Fibroblast of skin of abdomen (primary cell): ENCODE results near the gene AIMP1.
"Not testable (repeated sequence)": the region's sequence is repeated elsewhere in the genome, so short reads cannot be mapped to it uniquely, and the experiment has no call there.

Source experiments
- DNase-seq: peaks from one replicate; pipeline ENCODE4 v3.0.0-alpha.2; 2013

Gene AIMP1

DNA sequence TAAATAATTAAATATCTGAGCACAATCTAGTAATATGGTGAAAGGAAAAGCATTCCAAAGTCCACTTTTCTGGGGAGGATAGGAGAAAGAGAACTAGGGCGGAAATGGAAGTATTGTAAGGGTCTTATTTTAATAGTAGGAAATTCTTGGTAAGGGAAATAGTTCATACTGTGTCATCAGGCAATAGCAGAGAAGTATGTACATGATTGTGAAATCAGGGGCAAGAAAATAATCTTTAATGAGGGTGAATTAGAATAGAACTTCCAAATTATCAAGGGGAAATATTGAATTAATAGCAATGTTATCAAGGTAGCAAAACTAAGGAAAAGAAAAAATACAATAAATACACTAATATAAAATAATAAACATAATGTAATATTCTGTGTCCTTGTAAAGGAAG is 37.4 kb downstream of the AIMP1 start:
- no peak for DNase-seq

DNA sequence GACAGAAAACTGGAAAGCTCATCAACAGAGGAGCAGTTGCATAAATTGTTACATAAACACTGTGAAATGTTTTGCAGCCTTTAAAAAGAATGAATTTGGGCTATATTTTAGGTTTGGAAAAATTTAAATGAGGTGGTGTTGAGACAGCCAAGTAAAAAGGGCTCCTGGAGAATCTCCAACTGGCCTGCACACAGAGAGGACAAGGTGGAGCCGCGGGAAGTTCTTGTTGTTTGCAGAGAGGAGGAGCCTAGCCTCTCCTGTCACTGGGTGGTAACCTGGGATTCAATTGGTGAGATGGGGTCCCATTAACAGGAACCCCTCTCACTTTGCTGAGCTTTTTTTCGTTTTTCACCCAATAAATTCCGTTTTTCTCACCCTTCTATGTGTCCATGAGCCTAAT is 38.8 kb downstream of the AIMP1 start:
- DNase-seq: no peak

DNA sequence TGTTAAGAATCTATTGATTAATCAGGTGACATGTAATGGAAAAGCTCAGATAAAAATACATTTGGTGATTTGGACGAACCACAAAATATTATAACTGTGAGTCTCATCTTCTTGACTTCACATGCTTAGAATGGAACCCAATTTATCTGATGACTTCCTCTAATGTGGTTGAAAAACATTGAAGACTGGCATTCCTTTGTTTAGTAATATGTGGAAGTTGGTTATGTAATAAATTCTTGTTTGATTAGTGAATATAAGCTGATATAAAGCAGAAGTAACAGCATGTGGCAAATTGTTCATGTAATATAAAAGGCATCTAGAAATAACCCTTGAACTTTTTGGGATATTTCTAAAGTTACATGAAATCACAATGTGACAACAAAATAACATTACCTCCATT is 42.5 kb downstream of the AIMP1 start:
- peak; percentile 90 for DNase-seq

DNA sequence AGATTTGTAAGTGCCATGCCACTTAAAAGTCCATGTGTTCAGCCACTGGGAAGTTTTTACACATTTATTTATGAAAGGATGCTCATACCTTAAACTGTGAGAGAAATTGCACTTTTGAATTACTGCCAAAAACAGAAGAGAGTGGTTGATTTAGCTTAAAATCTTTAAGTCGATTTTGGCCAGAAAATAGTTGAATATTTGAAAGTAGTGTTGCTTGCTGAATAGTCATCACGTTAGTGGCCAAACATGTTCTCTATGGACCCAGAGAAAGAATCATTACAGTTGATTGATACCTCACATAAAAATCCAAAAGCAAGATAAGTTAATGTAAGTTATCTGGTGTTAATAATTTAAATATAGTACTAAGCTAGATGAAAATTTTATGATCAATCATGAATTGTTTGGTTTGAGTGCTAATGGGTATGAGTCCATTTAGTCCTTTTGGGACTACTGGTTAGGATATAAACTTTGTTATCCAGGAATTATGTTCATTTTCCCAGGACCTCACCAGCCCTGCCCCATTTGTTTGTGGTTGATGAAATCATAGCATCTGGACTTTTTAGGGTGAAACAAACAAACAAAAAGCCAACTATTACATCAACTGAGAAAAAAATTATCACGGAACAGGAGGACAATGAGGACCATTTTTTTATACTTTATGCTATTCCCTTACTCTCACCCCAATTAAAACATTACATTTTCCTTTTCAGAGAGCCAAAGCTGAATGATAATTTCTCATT is 45.9 kb downstream of the AIMP1 start:
- no peak for DNase-seq

DNA sequence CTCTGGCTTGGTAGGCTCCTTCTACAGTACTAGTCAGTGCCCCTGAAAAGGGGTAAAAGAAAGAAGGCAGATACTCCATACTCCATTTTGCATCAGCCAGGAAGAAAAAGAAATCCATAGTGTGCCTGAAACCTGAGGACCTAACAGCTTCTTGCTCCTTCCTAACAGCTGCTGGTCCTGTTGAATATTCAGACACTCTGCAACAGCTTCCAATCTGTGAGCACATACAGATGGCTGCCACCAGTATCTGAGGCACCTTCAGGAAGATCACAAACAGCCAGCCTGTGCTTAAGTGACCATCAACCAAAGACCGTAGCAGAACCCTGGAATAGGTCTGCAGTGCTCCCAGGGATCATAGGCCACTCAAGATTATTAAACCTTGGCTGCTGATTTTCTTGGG is 47.9 kb downstream of the AIMP1 start:
- DNase-seq: no peak

DNA sequence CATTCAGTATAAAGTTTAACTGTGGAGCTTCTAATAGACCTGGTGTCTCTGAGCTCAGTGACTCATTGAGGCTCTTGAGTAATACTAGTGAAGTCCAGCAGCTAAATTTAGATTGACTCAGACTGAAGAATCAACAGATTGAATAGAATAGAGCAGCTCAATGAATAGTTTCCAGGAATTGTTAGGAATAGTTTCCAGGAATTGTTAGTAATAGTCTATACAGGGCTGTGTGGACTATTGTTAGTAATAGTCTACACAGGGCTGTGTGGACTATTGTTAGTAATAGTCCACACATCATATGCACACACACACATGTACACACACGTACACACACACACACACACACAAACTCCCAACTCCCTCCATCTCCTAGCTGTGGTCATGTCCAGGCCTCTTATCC is 49.3 kb downstream of the AIMP1 start:
- DNase-seq: peak; percentile 92

DNA sequence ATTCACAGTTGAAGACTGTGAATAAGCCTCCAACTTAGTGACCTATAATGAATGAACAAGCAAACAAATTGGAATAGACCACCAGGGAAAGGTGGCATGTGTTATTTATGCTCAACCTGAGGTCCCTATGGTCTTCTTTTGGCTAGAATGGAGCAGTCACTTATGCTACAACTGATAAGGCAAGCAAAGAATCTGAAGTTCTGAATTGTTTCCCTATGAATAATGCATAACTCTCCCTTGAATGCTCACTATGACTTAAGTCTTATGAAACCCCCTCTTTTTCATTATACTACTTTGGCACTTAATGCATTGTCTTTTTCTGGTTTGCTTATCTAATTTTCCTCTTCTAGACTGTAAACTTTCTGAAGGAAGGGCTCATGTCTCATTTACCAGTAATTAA is 49.7 kb downstream of the AIMP1 start:
- DNase-seq: peak; percentile 54

DNA sequence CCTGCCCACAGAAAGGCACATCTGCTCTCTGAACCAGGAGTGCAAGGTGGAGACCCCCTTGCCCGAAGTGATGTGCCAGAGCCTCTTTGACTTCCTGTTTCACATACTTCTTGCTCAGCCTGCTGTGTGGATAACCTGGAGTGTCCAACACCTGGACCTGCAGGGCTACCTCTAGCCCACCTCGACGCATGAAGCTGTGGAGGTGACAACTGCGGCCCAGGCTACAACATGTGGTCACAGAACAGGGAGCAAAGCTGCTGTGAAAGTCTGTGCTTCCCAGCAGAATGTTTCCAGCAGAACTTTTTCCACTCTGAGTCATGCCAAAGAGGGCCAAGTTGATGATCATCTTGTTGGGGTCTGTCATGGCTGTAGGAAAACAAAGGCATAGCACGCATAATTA is 50.7 kb downstream of the AIMP1 start:
- no peak for DNase-seq

DNA sequence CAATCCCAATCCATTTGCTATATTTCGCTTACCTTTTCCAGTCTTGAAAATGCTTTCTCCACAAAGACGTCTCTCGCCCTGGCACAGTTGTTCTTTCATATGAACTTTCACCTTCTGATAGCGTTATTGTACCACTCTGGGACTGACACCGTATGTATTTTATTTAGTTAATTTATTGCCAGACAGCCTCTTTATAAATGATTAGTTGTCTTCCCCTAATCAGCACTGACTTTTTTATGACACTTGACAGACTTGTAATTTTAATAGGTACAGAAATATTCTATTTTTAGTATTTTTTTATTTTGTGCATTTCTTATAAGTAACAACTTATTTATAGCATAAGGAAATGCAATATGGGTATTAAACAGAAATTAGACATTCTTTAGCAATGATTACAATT is 52.3 kb downstream of the AIMP1 start, which contains the start of gene GIMD1:
Gene GIMD1 (minus strand): TSS at position 101 of the 400 bp plus-strand sequence. CDS start 1,343 bp downstream, outside the sequence.
- DNase-seq: no peak

DNA sequence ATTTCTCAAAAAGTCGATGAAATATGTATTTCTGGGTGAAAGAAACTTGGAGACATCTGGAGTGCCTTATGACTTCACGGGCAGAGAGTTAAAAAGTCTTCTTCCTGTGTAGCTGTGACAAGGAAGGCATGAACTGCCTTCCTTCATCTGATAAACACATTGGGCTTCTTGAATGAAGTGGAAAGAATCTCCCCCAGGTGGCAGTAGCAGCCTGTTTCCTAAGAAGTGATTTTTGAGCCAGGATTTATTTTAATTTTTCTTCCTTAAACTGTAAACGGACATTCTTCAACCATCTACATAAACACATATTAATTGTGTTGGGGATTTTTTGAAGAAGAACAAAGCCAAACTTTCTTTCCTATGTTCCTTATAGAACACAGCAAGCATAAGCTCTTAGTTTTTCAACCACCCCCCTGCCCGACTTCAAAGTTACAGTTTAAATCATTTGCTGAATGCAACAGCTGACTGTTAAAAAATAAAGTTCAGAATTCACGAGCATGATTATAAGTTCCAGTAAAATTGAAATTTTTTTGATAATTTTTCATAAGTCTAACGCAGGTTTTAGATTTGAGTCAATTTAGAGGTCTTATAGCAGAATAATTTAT is 53.2 kb downstream of the AIMP1 start:
- DNase-seq: peak; percentile 84

DNA sequence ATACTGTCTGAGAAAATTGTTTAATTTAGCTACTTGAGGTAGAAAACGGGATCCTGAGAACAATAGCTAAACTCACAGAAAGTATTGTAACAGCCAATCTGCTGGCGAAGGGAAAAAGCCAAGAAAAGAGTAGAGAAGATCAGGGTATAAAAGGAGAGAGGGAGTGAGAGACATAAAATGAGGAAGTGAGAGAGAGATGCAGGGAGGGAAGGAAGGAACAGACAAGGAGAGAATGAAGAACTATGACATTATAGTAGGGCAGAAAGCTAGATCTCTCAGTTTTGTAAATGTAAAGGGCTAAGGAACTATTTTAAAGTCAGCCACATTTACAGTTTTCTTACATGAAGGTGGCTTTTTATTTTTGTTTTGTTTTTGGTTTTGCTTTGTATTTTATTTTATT is 53.9 kb downstream of the AIMP1 start:
- no peak for DNase-seq

DNA sequence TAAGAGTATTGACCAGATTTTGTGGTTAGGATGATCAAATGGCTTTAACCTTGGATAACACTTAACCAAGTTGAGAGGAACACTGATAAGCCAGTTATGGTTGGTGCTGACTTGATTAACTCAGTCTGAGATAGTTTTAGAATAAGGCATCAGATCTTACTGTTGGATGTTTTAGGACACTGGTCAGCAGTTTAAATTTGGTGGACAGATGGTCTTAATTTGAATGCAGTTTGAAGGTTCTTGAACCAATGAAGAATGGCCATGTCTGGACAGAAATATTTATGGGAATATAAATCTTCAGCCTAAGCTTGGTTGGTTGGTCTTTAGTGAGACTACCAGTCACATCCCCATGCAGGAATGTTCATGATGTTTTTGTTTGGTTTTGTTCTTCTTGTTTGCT is 54.8 kb downstream of the AIMP1 start:
- peak; percentile 32 for DNase-seq

DNA sequence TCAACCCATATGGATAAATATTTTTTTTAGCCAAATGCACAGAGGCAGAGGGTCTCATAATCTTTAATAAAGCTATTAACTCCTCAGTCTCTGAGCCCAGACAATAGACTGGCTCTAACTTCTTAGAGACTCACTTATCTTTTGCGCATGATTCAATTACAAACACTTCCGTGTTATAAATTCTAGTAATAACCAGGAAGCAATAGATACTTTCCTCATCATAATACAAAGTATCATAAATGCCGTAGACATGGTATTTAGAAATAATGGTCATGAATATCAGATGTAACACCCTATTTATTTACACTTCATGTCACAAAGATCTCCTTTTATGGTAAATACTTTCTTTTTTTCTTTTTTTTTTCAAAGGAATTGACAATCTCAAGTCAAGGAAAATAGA is 56.7 kb downstream of the AIMP1 start:
- DNase-seq: no peak

DNA sequence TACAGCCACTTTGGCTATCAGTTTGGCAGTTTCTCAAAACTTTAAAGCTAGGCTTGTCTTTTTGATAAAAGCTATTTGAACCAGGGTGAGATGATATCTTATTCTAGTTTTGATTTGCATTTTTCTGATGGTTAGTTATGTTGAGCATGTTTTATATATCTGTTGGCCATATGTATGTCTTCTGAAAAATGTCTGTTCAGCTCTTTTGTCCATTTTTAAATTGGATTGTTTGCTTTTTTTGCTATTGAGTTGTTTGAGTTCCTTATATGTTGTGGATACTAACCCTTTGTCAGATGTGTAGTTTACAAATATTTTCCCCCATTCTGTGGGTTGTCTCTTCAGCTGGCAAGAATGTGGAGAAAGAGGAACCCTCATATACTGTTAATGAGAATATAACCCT is 63.8 kb downstream of the AIMP1 start:
- DNase-seq: no peak

DNA sequence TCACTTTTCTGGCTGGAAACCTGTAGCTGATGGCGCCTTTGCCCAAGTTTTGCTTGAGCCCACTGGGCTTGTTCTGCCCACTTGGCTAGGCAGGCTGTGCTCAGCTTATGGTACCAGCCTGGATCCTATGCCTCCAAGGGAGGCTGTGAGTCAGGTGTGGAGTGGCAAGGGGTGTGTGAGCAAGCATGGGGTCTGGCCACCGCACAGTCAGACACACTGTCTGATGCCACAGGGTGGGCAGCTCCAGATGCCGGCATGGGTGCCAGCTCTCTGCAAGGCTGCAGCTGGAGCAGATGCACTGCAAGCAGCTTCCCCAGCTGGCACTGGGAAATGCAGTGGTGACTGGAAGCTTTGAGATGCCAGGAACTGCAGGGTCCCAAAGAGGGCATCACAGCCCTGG is 68.5 kb downstream of the AIMP1 start:
- DNase-seq: no peak

DNA sequence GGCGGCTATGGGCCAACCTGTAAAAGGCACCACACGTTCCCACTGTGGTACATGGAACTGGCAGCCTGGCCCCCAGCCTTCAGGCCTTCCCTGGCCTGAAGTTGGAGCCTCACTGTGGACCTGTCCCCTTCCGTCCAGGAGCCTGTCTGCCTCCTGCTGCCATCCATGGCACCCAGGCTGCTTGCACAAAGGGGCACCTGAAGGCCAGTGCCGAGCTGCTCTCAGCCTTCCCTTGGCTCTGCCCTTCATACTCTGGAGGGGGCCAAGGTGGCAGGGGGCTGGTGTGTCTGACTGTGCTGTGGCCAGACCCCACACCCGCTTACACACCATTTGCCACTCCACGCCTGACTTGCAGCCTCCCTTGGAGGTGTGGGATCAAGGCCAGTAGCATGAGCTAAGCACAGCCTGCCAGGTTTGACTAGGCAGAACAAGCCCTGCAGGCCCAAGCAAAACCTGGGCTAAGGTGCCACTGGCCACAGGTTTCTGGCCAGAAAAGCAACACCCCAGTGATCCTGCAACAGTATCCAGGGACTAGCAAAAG is 69.6 kb downstream of the AIMP1 start:
- DNase-seq: no peak

DNA sequence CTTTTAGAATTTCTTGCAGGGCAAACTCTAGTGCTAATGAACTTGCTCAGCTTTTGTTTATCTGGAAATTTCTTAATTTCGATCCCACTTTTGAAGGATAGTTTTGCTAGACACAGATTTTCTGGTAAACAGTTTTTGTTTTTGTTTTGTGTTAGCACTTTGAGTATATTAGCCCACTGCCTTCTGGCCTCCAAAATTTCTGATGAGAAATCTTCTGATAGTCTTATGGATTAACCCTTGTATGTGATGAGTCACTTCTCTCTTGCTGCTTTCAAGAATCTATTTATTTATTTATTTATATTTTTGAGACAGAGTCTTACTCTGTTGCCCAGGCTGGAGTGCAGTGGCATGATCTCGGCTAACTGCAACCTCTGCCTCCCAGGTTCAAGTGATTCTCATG is 79.2 kb downstream of the AIMP1 start:
- no peak for DNase-seq

DNA sequence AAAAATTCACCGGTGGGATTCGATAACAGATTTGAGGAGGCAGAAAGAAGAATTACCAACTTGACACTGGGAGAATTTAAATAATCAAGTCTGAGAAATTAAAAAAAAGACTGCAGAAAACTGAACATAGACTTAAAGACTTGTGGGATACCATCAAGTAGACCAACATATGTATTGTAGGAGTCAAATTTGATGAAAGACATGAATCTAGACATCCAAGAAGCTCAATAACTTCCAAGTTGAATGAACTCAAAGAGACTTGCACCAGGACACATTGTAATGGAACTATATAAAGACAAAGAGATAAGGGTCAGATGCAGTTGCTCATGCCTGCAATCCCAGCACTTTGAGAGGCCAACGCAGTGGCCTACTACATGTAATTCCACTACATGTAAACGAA is 82.5 kb downstream of the AIMP1 start:
- DNase-seq: not testable (repeated sequence)
